HFF-Myc (cell line): Measurements from ENCODE around the gene FAM174B.

Source experiments
- DNase-seq: peaks from one replicate; pipeline ENCODE4 v3.0.0-alpha.2; 2011; ENCODE audit warnings: low read depth; ENCODE audit errors: extremely low read depth
- H3K4me3 ChIP-seq: replicated peaks from 2 replicates; pipeline ENCODE4 v1.5.1; 2011; ENCODE audit warnings: low read depth, mild to moderate bottlenecking, control low read depth, low read length
- TF ChIP-seq, protein P1 (sequence below): IDR thresholded peaks from 2 replicates; pipeline ENCODE4 v1.5.1; 2012; ENCODE audit warnings: mild to moderate bottlenecking, low read depth, low read length, control low read depth; ENCODE audit errors: missing control alignments

The FAM174B gene

DNA sequence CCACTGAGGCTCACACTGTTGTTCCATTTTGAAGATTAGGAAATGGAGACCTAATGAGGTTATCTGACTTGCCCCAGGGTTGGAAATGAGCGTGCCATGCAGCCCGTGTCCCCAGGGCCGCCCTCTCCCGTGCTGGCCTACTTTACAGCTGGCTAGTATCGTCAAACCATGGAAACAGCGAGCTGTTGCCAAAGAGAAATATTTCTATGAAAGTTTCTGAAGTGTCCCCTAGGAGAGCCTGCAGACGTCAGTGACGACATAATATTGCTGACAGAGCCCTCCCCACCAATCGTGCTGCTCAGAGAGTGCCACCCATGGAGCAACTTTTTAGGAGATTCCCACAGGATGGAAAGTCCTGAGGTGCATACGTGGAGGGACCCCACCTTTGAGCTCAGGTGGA is 11.2 kb upstream of the FAM174B start:
- no peak overlapping the region for H3K4me3 ChIP-seq
- no peak for DNase-seq
- TF ChIP-seq, protein P1, sequence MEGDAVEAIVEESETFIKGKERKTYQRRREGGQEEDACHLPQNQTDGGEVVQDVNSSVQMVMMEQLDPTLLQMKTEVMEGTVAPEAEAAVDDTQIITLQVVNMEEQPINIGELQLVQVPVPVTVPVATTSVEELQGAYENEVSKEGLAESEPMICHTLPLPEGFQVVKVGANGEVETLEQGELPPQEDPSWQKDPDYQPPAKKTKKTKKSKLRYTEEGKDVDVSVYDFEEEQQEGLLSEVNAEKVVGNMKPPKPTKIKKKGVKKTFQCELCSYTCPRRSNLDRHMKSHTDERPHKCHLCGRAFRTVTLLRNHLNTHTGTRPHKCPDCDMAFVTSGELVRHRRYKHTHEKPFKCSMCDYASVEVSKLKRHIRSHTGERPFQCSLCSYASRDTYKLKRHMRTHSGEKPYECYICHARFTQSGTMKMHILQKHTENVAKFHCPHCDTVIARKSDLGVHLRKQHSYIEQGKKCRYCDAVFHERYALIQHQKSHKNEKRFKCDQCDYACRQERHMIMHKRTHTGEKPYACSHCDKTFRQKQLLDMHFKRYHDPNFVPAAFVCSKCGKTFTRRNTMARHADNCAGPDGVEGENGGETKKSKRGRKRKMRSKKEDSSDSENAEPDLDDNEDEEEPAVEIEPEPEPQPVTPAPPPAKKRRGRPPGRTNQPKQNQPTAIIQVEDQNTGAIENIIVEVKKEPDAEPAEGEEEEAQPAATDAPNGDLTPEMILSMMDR: no peak

DNA sequence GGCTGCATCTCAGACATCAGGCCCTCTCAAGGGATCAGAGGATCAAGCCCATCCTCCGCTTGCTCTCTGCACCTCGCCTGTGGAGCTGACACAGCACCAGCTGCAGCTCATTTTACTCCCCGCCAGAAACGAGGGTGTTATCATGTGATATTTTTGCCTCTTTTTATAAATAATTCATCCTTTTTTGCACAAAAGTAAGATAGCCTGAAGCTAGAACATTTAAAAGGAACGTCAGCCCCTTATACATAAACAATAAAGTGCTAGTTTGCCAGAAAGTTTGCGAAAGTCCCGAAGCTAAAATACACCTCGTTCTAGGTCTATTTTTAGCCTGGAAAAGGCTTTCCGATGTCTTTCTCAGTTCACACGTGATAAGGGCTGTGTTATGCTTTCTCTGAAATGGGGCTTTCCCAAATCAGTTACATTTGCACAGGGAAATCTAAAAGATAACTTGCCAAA is 9.6 kb upstream of the FAM174B start:
- TF ChIP-seq, protein P1: no peak
- no peak overlapping the region for H3K4me3 ChIP-seq
- DNase-seq: no peak

DNA sequence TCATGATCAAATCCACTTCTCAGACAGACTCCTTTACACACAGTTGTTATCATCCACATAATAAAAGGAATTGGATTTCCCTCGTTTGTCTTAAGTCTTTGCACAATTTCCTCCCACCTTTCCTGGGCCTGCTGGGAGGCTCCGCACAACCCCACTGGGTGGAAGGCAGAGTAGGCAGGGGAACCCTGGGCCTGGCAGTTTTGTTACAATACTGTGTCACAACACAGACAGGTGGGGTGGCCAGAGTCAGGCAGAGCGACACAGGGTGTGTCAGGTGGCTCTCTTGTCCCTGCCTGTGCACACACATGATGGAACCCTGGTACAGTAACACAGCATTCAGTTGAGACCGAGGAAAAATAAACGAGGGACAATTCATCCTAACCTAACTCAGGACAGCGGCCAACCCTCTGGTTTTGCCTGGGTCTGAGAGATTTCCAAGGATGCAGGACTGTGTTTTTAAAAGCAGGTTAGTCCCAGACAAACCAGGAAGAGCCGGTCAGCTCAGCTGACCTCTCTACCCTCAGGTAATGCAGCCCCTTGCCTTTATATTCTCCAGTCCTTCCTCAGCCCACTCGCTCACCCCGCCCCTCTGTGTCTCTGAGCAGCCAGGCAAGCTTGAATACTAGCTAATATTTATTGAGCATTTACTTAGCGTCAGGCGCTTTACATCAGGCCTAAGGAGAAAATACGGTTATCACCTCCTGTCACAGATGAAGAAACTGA is 8.8 kb upstream of the FAM174B start:
- H3K4me3 ChIP-seq: no peak overlapping the region
- TF ChIP-seq, protein P1: no peak
- DNase-seq: no peak

DNA sequence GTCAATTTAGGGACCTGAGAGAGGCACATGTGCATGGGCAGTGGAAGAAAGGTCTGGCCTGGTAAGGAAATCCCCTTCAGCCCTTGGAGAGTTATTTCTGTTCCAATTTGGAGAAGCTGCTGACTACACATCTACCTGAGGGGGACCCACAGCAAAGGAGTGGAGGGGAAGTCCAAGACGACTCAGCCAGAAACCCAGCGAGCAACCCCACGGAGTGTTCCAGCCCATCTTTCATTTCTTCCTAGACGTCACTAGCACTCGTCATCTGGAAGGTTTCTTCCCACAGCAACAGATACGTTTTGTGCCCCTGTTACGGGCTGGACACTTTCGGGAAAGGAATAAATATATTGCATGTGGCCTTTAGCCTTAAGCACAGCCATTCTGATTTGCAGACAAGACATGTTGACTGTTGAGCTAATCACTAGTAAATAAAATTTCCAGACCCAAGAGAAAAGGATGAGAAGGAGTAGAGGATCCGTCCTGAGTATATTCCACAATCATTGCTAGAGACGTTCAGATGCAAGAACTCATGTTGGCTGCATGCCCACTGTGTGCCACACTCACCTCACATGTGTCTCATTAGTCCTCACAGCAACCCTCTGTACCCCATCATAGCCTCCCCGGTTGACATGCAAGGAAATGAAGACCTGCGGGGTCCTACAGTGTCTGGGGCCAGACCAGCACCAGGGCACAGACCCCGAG is 7.8 kb upstream of the FAM174B start:
- TF ChIP-seq, protein P1: no peak
- no peak for DNase-seq
- no peak overlapping the region for H3K4me3 ChIP-seq

DNA sequence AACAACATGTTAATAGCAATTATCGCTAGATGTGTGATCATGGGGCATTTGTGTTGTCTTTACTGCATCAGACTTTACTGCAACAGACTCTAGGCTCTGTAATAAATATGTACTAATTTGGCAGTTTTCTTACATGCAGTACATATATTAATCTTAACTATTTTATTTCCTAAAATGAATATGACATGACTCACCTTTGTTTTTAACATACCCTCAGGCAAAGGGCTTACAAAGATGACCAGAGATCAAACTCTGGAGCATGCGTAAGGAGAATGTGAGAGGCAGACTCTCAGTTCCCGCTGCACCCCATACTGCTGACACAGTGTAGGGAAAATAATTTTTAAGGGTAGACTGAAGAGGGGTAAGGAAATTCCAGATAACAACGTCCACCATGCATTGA is 7.2 kb upstream of the FAM174B start:
- H3K4me3 ChIP-seq: no peak overlapping the region
- DNase-seq: no peak
- TF ChIP-seq, protein P1: no peak

DNA sequence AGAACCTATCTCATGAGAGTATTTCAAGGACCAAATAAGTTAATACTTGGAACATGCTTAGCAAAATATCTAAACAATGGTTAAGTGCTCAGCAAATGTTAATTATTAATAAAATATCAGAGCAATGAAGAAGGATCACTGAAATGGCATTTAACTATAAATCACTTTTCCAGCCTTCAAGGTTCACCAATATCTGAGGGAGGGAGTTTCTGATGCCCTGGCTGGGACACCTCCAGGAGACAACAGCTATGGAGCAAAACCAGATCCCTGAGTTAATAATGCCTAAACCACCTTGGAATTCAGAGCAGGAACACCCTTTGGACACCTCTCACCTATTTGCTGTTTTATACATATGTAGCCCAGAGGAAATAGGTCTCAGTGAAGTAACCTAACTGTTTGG is 6.4 kb upstream of the FAM174B start:
- no peak overlapping the region for H3K4me3 ChIP-seq
- DNase-seq: no peak
- TF ChIP-seq, protein P1: no peak
